ENCODE results near the gene KCNN4.
"Not testable (repeated sequence)": the region's sequence is repeated elsewhere in the genome, so short reads cannot be mapped to it uniquely, and the experiment has no call there.

Gene KCNN4

DNA sequence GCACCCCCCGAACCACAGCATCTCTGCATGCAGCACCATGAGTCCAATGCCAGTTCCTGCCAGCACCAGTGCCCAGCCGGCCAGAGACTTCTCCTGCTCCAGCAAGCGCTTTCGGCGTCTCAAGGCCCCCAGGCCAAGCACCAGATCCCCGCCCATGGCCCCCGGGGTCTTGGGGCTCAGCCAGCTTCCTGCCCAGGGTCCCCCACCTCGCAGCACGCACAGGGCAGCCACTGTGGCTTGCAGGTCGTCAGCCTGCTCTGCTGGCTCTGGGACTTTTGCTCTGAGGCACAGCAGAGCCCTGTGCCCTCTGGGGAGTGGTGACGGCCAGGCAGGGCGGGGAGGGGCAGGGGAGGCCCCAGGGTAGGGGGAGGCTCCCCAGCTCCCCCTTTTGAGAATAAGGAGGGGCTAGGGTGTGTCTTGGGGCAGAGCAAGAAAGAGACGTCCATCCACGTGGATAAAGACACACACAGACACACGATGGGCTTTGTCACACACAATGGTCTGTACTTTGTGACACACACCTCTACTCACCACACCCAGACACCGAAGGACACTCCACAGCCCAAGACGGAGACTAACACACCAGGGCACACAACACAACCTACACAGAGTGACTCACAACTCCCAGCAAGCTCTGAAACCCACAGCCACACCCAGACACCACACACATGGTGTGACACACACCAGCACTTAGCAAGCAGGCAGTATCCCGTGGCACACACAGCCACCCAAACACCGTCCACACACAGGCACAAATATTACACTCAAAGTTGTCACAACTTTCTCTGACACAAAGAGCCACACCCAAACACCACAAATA lies at the start of gene KCNN4:
KCNN4 (minus strand) TSS at position 268 of the 820 bp plus-strand sequence; CDS start at position 156, 112 bp downstream.
- DNase-seq (ENCODE audit: low read depth in 2 of 2): peak in 1 of 2 donors; percentile 54

DNA sequence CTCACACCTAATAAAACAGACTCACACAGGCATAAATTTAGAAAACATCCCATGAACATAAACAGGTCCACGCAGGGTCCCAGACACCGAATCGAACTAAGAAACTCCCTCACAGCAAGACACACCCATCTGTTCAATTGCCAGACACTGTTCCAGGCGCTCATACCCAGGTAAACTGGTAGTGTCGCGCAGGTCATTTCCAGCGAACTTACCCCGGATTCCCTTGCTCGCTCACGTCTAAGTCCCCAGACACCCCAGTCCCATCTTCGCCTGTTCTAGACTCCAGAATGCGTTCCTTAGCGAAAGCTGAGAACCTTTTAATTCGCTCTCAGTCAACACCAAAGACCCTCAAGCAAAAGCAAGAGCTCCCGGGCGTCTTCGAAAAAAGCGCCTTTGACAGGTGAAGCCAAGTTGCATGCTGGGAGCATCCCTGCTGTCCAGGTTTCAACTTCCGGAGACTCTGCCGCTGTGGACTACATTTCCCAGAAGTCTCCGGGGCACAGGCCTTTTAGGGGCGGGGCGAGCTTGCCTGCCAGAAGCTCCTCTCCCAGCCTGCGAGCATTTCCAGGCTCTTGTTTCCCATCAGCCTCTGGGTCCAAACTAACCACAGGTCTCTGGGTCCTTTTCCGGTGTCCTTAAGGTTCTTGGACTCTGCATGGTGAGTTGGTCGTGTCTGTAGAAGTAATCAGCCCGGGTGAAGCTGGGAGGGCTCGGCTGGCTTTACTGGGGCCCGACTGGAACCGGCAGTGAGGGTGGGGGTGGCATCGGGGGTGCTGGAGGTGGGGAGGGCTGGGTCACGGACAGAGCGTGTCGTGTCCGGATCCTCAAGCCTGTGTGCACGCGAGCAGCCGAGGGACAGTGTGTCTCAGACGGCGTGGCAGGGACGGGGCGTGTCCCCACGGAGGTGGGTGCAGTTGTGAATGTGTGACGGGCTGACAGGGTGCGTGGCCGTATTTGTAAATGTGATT lies 46.3 kb upstream of the KCNN4 start, which contains the start of gene ZNF283:
ZNF283 (plus strand) TSS at position 535 of the 968 bp plus-strand sequence. CDS start 6,184 bp downstream, outside the sequence.
- peak; percentile 59 to 68 for DNase-seq (ENCODE audit: low read depth in 2 of 2)

DNA sequence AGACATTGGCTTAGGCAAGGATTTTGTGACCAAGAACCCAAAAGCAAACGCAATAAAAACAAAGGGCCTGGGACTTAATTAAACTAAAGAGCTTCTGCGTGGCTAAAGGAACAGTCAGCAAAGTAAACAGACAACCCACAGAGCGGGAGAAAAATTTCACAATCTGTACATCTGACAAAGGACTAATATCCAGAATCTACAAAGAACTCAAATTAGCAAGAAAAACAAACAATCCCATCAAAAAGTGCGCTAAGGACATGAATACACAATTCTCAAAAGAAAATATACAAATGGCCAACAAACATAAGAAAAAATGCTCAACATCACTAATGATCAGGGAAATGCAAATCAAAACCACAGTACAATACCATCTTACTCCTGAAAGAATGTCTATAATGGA lies 43.8 kb upstream of the KCNN4 start:
- not testable (repeated sequence) for DNase-seq (ENCODE audit: low read depth in 2 of 2)

- not testable (repeated sequence) for DNase-seq (ENCODE audit: low read depth in 2 of 2)
Measured at GRCh38 chr19:43823856-43824255, 43.1 kb upstream of the KCNN4 start.

DNA sequence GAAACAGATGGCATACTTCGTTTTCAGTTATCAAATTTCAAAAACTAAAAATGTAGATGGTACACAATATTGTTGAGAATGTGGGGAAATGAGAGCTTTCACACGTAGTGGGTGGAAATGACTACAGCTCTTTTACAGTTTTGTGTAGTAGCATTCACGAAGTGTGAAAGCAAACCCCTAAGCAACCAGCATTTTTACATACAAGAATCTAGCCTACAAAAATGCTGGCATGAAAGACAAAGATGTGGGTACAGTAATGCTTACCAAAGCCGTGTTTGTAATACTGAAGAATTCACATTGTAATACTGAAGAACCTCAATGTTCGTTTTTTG lies 40.1 kb upstream of the KCNN4 start:
- DNase-seq (ENCODE audit: low read depth in 2 of 2): no peak

DNA sequence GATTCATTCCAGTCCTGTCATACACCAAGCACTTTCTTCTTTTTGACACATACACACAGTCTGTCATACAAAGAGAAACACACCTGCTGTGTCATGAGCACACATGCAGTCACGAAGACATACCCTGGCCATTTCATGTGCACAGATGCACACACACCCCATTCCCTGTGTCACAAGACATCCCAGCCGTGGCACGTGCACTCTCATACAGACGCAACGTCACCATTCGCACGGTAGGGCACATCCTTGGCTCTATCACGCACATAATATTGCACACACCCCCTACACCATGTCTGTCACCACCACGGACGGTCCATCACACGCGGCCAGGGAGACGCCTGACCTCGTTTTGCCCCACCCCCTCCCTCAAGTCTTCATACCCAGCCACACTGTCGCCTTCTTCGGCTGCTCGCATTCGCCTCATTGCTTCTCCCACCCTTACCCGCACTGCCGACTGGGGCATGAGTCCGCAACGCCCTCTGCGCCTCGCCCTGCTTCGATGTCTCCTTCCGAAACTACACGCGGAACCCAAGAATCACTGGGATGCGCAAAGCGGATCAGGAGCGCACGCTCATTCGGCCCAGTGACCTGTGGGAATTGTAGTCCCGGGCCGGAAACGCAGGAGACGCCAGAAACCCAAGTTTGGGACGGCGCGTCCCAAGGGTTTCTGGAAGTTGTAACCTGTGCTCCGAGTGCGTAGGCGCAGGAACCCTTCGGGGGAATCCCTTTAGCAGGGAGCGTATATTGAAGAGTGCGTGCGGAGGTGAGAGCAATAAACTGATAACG lies 39.5 kb upstream of the KCNN4 start:
- DNase-seq (ENCODE audit: low read depth in 2 of 2): no peak

GRCh38 chr19:43818500-43818899 lies 37.7 kb upstream of the KCNN4 start:
- DNase-seq (ENCODE audit: low read depth in 2 of 2): no peak

DNA sequence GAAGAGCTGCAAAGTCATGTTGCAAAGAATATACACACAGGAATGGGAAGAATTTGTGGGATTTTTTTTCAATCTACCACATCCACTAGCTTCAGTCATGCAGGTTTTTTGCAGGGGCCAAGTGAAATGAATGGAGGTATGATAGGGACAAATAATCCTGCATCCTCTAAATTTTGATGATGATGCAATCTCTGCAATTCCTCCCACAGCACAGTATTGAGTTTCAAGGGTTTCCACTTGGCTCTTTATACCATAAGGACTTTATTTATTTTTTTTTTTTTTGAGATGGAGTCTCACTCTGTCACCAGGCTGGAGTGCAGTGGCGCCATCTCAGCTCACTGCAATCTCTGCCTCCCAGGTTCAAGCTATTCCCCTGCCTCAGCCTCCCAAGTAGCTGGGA lies 36.7 kb upstream of the KCNN4 start:
- not testable (repeated sequence) for DNase-seq (ENCODE audit: low read depth in 2 of 2)

GRCh38 chr19:43814663-43815352 lies 34.0 kb upstream of the KCNN4 start:
- DNase-seq (ENCODE audit: low read depth in 2 of 2): no peak

GRCh38 chr19:43812688-43813087 lies 31.9 kb upstream of the KCNN4 start:
- DNase-seq (ENCODE audit: low read depth in 2 of 2): no peak

DNA sequence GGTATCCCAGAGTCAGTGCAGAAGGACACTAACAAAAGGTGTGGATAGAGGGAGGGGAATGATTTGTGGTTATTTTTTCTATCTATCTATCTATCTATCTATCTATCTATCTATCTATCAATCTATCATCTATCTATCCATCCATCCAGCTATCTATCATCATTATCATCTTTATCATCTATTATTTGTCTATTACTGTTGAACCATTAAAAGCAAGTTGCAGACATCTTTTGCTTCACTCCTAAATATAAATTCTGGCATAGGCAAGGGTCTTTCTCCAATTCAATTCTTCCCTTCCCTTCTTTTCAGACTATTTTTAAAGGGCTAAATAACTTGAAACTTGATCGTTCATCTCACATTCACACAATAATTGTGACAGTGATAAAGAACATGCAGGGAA lies 31.5 kb upstream of the KCNN4 start:
- DNase-seq (ENCODE audit: low read depth in 2 of 2): no peak

DNA sequence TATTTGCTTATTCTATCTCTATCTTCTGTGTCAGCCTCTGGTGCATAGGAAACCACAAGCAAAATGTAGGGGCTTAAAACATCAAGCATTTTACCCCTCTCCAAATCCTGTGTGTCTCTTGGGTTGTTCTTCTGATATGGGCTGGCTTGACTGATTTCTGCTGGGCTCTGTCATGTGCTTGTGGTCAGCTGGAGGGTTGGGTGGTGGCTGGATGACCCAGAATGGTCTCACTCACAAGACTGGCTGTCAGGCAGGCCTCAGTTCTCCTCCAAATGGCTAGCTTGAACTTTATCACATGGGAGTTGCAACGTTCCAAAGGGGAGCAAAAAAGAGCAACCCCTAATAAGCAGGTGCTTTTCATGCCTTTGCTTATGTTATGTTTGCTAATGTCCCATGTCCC lies 31.1 kb upstream of the KCNN4 start:
- no peak for DNase-seq (ENCODE audit: low read depth in 2 of 2)

DNA sequence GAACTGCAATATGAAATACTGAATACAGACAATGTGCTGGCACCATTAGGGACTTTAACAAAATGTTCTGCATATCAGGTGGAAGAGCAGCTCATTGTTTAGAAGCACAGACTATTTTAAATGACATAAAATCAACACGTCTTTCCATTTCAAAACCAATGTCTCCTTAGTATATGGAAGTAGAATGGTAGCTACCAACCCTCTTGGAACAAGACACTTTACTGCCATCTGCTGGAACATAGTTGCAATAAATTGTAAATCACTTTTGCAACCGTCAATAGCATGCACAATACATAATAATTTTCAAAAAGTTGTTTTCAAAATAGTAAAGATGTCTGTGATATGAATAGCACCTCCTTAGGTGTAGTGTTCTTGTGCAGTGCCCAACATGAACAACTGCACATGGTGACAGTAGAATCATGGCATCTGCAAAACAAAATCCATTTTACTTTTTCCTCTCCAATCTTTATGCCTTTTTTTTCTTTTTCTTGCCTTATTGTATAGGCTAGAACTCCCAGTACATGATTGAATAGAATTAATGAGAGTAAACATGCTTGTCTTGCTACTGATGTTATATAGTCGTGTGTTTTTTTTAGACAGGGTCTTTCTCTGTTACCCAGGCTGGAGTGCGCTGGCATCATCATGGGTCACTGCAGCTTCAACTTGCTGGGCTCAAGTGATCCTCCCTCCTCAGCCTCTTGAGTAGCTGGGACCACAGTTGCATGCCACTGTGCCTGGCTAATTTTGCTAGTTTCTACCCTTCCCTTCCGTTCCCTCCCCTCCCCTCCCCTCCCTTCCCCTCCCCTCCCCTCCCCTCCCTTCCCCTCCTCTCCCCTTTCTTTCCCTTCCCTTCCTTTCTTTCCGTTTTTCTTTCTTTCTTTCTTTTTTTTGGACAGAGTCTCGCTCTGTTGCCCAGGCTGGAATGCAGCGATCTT lies 29.3 kb upstream of the KCNN4 start:
- DNase-seq (ENCODE audit: low read depth in 2 of 2): no peak

DNA sequence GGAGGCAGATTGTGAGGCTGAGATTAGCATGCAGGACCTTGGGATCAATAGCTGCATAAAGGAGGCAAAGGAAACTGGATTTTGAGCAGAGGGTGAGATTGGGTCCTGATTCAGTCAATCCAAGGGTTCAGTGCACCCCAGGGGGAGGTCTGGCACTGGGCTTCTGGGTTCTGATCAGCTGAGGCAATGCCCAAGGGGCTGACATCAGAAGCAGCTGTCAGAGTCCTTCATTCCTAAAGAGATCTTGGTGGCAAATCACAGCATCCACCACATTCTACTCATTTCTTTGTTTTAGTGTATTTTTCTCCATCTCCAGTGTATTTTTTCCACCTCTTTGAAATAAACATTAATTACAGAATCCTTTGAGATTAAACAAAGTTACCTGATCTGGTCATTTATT lies 26.9 kb upstream of the KCNN4 start:
- no peak for DNase-seq (ENCODE audit: low read depth in 2 of 2)

DNA sequence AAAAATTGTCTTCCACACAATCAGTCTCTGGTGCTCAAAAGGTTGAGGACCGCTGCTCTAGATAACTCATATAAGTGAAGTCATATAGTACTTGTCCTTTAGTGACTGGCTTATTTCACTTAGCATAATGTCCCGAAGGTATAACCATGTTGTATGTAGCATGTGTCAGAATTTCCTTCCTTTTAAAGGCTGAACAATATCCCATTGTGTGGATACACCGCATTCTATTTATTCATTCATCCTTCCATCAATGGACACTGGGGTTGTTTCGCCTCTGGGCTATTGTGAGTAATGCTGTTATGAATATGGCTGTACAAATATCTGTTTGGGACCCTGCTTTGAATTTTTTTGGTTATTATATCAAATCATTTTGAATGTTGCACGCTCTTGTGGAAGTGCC lies 26.1 kb upstream of the KCNN4 start:
- no peak for DNase-seq (ENCODE audit: low read depth in 2 of 2)

GRCh38 chr19:43806401-43806800 lies 25.6 kb upstream of the KCNN4 start:
- not testable (repeated sequence) for DNase-seq (ENCODE audit: low read depth in 2 of 2)

- DNase-seq (ENCODE audit: low read depth in 2 of 2): no peak
Measured at GRCh38 chr19:43804432-43804831, 23.7 kb upstream of the KCNN4 start.

GRCh38 chr19:43802216-43802951 lies 21.6 kb upstream of the KCNN4 start, which contains the start of gene LYPD5:
LYPD5 (minus strand) TSS chr19:43802447; CDS start chr19:43802380, 67 bp downstream.
- DNase-seq (ENCODE audit: low read depth in 2 of 2): no peak

DNA sequence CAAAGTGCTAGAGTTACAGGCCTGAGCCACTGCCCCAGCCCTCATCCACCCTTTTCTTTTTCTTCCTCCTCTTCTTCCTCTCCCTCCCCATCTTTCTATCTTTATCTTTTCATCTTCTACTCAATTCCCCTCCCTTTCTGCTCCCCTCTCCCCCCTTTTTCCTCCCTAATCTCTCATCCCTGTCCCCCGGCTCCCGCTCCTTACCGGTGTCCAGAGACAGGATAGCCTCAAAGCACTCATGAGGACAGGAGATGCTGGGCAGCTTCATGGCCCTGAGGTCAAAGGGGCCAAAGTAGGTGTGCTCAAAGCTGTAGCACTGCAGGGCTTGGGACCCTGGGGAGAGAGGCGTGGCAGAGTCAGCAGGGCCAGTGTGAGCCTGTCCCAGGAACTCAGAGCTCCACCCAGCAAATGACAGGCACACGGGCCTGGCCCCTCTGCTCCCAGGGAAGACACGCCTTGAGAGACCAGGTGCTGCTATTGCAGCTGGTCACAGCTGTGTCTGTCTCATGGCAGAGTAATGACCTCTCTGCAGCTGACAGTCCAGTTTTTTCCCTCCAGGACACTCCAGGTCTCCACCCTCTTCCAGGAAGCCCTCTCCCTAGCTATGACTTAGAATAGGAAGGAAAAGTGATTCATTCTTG lies 18.8 kb upstream of the KCNN4 start:
- DNase-seq (ENCODE audit: low read depth in 2 of 2): no peak
